OCI-LY3 (cell line): ENCODE data around the gene SPOCK1.

ENCODE experiments used
- CTCF ChIP-seq: fragments of 200-600, 300-600 bp; sonication (generic); IDR thresholded peaks from 2 replicates; pipeline ENCODE4 v1.5.1; 2014; ENCODE audit warnings: antibody characterized with exemption, low read length, low read depth
- EZH2phosphoT487 ChIP-seq: fragments of 200-600 bp; shearing (Covaris generic); IDR thresholded peaks from 2 replicates; pipeline ENCODE4 v1.6.1; 2018; ENCODE audit warnings: antibody characterized with exemption, mixed run types, low read depth

DNA sequence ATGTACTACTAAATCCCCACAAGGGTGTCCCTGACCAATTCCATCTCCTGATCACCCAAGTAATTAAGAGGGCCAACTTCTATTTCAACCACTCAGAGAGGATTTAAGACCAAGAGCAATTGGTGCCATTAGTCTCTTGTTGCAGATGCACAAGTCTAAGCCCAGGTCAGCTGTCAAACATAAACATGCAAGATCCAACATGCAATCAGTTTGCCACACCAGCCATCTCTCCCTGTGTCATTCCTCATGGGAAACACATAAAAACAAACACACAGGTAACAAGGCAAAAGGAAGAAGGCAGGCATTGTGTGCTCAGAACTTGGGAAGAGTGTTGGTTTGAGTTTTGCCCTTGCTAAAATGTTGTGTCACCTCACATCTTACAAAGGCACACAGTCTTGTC is 139.2 kb downstream of the SPOCK1 start:
- no peak for TF ChIP-seq CTCF
- TF ChIP-seq EZH2phosphoT487, result no peak
